ENCODE results near the gene COLEC12.

GRCh38 chr18:306608-307255 is 193.8 kb downstream of the COLEC12 start:
- TF ChIP-seq, protein P1, sequence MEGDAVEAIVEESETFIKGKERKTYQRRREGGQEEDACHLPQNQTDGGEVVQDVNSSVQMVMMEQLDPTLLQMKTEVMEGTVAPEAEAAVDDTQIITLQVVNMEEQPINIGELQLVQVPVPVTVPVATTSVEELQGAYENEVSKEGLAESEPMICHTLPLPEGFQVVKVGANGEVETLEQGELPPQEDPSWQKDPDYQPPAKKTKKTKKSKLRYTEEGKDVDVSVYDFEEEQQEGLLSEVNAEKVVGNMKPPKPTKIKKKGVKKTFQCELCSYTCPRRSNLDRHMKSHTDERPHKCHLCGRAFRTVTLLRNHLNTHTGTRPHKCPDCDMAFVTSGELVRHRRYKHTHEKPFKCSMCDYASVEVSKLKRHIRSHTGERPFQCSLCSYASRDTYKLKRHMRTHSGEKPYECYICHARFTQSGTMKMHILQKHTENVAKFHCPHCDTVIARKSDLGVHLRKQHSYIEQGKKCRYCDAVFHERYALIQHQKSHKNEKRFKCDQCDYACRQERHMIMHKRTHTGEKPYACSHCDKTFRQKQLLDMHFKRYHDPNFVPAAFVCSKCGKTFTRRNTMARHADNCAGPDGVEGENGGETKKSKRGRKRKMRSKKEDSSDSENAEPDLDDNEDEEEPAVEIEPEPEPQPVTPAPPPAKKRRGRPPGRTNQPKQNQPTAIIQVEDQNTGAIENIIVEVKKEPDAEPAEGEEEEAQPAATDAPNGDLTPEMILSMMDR (IDR thresholded peaks at IDR 0.05; ENCODE audit: extremely low read depth in 1 of 2, insufficient read depth in 1 of 2, low read depth in 1 of 2, low read length in 2 of 2): no peak
- TF ChIP-seq POLR2AphosphoS5 (IDR thresholded peaks at IDR 0.05; ENCODE audit: insufficient read depth, low read depth, low read length) (no peak), POLR2A (IDR thresholded peaks at IDR 0.05; ENCODE audit: low read depth, low read length) (no peak), EZH2 (IDR thresholded peaks at IDR 0.05; ENCODE audit: borderline replicate concordance, low read depth, low read length, severe bottlenecking) (no peak), MAX (IDR thresholded peaks at IDR 0.05; ENCODE audit: insufficient read depth, insufficient read length) (no peak)
